Measurements from ENCODE around the gene GPR149.

DNA sequence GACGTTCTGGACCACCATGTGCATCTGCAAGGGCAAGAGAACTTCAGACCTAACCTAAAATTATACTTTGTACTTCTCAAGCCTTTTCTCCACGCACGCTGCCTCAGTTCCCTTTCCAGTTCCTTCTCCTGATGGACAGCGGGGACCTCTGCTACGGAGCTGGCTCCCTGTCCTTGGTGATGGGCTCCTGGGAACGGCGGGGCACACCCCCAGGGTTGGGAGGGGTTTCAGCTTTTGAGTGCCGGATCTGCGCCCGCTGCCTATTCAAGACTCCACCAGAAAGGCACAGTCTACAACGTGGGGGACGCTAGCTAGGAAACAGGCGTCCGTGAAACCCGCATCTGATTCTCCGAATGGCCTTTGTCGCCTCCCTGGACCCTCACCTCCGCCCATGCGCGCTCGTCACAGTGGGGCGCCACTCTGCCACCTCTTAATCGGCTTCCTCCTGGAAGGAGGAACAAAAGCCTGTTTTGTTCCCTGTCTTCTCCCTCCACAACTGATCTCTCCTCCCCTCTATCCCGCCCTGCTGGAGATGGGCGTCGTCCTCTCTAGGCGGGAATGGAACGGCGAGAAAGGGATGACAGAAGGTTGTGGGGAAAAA, 2.2 kb downstream of the GPR149 start:
- TF ChIP-seq, protein P1, sequence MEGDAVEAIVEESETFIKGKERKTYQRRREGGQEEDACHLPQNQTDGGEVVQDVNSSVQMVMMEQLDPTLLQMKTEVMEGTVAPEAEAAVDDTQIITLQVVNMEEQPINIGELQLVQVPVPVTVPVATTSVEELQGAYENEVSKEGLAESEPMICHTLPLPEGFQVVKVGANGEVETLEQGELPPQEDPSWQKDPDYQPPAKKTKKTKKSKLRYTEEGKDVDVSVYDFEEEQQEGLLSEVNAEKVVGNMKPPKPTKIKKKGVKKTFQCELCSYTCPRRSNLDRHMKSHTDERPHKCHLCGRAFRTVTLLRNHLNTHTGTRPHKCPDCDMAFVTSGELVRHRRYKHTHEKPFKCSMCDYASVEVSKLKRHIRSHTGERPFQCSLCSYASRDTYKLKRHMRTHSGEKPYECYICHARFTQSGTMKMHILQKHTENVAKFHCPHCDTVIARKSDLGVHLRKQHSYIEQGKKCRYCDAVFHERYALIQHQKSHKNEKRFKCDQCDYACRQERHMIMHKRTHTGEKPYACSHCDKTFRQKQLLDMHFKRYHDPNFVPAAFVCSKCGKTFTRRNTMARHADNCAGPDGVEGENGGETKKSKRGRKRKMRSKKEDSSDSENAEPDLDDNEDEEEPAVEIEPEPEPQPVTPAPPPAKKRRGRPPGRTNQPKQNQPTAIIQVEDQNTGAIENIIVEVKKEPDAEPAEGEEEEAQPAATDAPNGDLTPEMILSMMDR (IDR thresholded peaks at IDR 0.05), result no peak
- TF ChIP-seq POLR2A (IDR thresholded peaks at IDR 0.05), result no peak
